Subcutaneous abdominal adipose tissue (tissue), 5 donors: ENCODE measurements around the gene EEFSEC.

Experiments
- H3K27ac ChIP-seq: one replicate; pipeline ENCODE4 v1.7.0; 2013; ENCODE audit warnings: low read depth, mild to moderate bottlenecking, inconsistent platforms, low read length, moderate library complexity
- H3K27me3 ChIP-seq, 5 donors: one replicate each; pipeline ENCODE4 v1.7.0; 2013; ENCODE audit warnings: low read length in 5 of 5, inconsistent platforms in 1 of 5; ENCODE audit not compliant: control insufficient read depth in 5 of 5, insufficient read depth in 4 of 5
- H3K36me3 ChIP-seq, 5 donors: one replicate each; pipeline ENCODE4 v1.7.0; 2013; ENCODE audit warnings: low read length in 5 of 5; ENCODE audit not compliant: control insufficient read depth in 5 of 5, insufficient read depth in 5 of 5
- H3K4me1 ChIP-seq, 5 donors: one replicate each; pipeline ENCODE4 v1.7.0; 2013; ENCODE audit warnings: low read length in 5 of 5, mild to moderate bottlenecking in 3 of 5, moderate library complexity in 1 of 5; ENCODE audit not compliant: control insufficient read depth in 5 of 5, insufficient read depth in 5 of 5
- H3K4me3 ChIP-seq, 5 donors: one replicate each; pipeline ENCODE4 v1.7.0; 2013; ENCODE audit warnings: low read length in 5 of 5, low read depth in 1 of 5
- H3K9ac ChIP-seq, 5 donors: one replicate each; pipeline ENCODE4 v1.7.0; 2013; ENCODE audit warnings: low read length in 5 of 5, mild to moderate bottlenecking in 4 of 5, moderate library complexity in 3 of 5
- H3K9me3 ChIP-seq, 5 donors: one replicate each; pipeline ENCODE4 v1.7.0; 2013; ENCODE audit warnings: low read length in 5 of 5; ENCODE audit not compliant: control insufficient read depth in 5 of 5
- donor health status: healthy.
- donor health status: healthy.
- donor health status: healthy.
- donor health status: healthy.
- donor health status: healthy.

The EEFSEC gene

DNA sequence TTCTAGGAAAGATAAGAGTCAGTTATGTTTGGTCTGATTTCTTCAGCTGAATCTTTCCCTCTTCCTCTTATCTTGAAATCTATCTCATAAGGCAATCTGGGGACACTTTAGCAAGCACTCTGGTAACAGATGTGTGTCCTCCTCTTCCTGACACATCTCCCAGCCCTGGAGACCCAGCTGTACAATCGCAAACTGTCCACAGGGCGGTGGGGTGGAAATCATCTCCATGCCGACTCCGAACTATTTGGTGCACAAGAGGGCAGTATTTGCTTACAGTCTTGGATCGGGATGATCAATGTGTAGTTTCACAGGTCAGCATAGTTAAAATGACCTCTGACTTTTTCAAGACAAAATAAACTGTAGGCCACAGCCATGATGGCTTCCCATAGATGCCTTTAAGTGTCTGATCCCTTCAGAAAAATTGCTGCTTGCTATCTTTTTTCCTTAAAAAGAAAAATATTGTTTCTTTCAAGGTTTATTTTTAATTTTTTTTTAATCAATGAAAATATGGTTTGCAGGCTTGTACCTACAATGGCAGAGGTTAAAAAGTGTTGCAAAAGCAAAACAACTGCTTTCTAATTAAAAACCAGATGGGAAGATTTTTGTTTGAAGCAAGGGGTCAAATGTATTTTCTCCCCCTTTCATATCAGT is 17.7 kb downstream of the EEFSEC start:
- no peak overlapping the region for H3K9ac ChIP-seq
- no peak overlapping the region for H3K27ac ChIP-seq
- H3K9me3 ChIP-seq, result no peaks in the 10 kb centered on the region
- peaks cover 0 to 3% (median 0%) of the 10 kb centered on the region in 5 donors for H3K36me3 ChIP-seq
- peaks cover 0 to 11% (median 8%) of the 10 kb centered on the region in 5 donors for H3K4me1 ChIP-seq
- H3K27me3 ChIP-seq, result no peaks in the 10 kb centered on the region
- no peak overlapping the region for H3K4me3 ChIP-seq

DNA sequence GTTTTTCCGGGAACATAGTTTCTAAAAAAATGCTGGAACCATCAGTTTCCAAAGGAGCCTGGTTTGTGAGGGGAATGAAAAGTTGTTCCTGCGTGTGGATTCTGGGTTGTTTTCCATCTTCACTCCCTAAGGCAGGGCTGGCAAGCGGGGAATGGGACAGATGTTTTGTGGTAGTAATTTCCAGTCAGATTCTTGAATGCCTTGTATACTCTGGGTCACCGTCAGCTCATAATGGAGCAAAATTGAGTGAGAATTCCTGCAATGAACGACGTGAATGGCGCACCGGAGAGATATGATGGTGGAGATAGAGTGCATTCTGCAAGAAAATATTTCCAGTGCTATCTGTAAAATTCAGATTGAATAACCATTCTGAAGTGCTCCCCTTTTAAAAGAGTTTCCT is 19.9 kb downstream of the EEFSEC start:
- Histone ChIP-seq H3K27ac (no peak overlapping the region), H3K27me3 (no peaks in the 10 kb centered on the region), H3K9me3 (no peaks in the 10 kb centered on the region), H3K4me1 (peaks cover 0 to 11% (median 8%) of the 10 kb centered on the region in 5 donors), H3K9ac (no peak overlapping the region), H3K36me3 (no peaks in the 10 kb centered on the region), H3K4me3 (no peak overlapping the region)

DNA sequence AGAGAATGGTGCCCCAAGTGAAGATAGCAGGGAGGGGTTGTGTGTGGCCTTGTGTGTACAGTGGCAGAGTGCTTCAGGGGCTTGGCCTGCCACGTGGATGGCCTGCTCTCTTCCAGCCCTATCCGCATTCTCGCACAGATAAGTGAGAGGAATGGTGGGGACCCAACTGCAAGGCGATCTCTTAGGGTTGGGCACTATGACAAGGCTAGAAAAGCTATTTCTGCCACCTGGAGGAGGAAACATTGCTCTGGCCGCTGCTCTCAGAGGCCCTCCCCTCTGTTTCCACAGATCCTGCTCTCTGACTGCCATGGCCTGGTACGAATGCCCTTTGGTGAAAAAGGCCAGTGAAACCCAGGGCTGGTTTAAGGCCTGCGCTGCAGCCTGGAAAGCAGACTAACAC is 20.6 kb downstream of the EEFSEC start:
- no peak overlapping the region for H3K4me3 ChIP-seq
- no peaks in the 10 kb centered on the region for H3K27me3 ChIP-seq
- peaks cover 0 to 11% (median 8%) of the 10 kb centered on the region in 5 donors for H3K4me1 ChIP-seq
- no peak overlapping the region for H3K9ac ChIP-seq
- no peaks in the 10 kb centered on the region for H3K9me3 ChIP-seq
- H3K27ac ChIP-seq, result no peak overlapping the region
- no peaks in the 10 kb centered on the region for H3K36me3 ChIP-seq

DNA sequence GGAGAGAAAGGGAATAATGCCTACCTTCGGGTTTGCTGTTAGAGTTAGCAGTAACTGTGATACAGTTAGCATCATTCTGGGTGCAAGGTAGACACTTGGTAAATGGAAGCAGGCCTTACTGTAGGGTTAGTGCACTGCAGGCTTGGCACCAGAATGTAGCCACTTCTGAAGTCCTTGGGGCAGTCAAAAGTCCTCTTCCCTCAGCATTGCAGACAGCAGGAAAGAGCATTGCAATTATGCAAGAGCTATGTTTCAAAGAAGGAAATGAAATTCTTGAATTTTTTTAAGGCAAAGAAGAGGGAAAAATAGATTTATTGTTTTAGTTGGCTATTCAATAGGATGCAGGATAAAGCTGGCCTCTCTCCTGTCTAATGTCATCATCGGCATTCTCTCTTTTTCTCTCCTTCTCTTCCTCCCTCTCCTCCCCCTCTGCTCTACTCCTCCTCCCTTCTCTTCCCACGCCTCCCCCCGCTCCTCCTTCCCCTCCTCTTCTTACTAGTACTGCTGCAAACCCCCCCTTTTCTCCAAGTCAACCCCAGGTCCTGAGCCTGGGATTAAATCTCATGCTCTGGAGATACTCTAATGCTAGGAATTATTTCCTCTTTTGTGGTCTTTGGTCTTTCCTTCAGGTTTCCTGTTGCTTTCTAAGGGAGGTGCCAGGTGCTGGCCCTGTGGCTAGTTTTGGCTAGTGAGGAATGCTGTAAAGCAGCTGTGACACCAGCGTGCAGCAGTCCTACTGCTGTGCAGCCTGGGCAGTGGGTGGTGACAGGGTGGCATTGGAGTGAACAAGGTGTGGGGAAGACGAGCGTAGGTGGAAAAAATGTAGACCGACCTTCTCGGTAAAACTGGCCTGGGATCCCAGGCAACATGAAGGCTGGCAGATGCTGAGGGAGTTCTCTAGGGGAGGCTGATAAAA is 21.7 kb downstream of the EEFSEC start:
- H3K4me1 ChIP-seq, result peaks cover 0 to 20% (median 15%) of the 10 kb centered on the region in 5 donors
- H3K27me3 ChIP-seq, result no peaks in the 10 kb centered on the region
- no peak overlapping the region for H3K4me3 ChIP-seq
- H3K36me3 ChIP-seq, result no peaks in the 10 kb centered on the region
- H3K9me3 ChIP-seq, result no peaks in the 10 kb centered on the region
- no peak overlapping the region for H3K27ac ChIP-seq
- no peak overlapping the region for H3K9ac ChIP-seq

DNA sequence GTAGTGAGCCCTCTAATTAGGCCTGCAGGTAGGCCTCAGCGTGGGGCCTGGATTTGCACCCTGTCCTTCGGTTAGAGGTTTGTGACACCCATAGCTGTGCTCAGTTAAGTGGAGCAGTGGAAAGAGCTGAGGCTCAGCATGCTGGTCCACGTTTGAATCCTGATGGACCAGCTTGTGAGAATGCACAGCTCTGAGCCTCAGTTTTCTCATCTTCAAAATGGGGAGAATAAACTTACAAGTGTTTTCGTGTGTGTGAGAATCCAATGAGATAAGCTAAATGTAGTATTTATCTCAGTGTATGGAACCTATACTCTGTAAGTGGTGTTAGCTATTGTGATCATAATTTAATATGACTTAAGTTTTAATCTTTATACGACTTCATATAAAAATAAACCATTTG is 22.5 kb downstream of the EEFSEC start:
- Histone ChIP-seq H3K27ac (no peak overlapping the region), H3K9me3 (no peaks in the 10 kb centered on the region), H3K27me3 (no peaks in the 10 kb centered on the region), H3K36me3 (no peaks in the 10 kb centered on the region), H3K4me3 (no peak overlapping the region), H3K4me1 (peaks cover 0 to 20% (median 15%) of the 10 kb centered on the region in 5 donors), H3K9ac (no peak overlapping the region)

DNA sequence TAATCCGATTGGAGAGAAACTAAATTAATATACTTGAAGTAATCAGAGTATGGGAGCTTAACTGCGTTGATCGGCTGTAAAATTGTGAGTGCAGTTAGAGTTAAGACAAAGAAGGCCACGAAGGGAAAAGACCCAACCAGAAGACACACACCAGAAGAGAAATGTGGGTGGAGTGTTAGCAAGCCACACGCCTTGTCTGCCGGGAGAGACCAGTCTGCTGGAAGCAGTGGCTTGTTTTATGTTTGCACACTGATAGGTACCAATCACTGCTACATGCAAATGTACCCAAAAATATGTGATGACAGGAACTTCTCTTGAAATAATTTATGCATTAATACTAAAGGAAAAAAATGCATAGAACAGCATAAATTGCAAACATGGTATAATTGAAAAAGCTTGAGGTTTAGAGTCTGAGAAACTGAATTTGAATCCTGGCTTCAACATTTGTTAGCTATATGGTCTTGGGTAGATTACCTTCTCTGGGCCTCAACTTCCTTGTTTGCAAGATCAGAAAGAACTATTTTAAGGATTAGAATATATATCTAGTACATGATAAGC is 23.1 kb downstream of the EEFSEC start:
- Histone ChIP-seq H3K9ac (no peak overlapping the region), H3K27ac (no peak overlapping the region), H3K36me3 (no peaks in the 10 kb centered on the region), H3K27me3 (no peaks in the 10 kb centered on the region), H3K9me3 (no peaks in the 10 kb centered on the region), H3K4me3 (no peak overlapping the region), H3K4me1 (peaks cover 0 to 20% (median 15%) of the 10 kb centered on the region in 5 donors)

DNA sequence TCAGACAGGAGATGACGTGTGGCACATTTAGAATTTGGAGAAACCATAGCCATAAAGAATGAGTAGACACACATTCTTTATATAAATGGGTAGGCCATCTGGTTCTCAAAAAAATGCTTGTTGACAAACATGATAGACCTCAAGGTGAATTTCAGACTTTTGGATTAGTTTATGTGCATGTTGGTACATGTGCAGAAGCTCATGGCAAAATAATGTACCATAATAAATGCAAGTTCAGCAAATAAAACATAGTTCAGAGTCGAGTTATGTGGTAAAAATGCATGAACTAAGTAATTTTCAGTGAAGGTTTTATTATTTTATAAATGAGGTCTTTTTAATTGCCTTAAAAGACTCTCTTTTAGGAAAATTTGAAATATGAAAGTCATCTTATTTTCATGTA is 24.6 kb downstream of the EEFSEC start:
- peak overlapping the region in 2 of 5 donors; percentile 11 to 26 for H3K4me3 ChIP-seq
- H3K9ac ChIP-seq, result peak overlapping the region in 3 of 5 donors; percentile 14 to 44 (median 43)
- H3K4me1 ChIP-seq, result peaks cover 0 to 20% (median 15%) of the 10 kb centered on the region in 5 donors
- H3K9me3 ChIP-seq, result no peaks in the 10 kb centered on the region
- H3K27me3 ChIP-seq, result no peaks in the 10 kb centered on the region
- H3K27ac ChIP-seq, result no peak overlapping the region
- H3K36me3 ChIP-seq, result no peaks in the 10 kb centered on the region

DNA sequence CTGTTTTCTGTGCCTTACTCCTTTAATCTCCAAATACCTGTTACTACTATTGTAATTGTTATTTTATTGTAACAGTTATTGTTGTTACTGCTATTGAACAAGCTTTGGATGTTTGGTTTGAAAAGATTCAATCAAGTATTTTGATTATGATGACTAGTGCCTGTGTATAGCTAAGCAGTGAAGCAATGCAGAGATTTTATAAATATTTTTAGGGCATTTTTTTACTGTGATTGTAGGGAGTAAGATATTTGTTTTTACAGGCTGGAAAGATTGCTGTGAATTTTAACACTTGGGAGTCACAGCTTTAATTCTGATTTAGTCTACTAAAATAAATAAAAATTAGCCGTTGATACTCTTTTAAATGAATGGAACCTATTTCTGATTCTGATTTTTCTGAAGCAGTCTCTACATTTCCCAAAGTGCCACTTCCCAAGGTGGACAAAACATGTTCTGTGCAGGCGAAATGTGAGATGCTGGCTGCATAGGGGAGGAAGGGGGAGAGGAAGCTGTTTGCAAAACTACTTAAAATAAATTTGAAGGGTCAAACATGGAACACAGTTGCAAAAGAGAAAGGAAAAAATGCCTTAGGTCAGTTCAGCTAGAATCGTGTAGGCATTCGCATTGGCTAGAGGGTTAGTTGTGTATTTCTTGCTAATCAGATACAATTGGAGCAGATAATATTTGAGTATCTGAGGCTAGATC is 25.7 kb downstream of the EEFSEC start:
- Histone ChIP-seq H3K9me3 (no peaks in the 10 kb centered on the region), H3K27ac (no peak overlapping the region), H3K9ac (peak overlapping the region in 4 of 5 donors; percentile 18 to 44 (median 38)), H3K36me3 (no peaks in the 10 kb centered on the region), H3K27me3 (no peaks in the 10 kb centered on the region), H3K4me3 (peak overlapping the region in 3 of 5 donors; percentile 25 to 40 (median 26)), H3K4me1 (peaks cover 0 to 20% (median 15%) of the 10 kb centered on the region in 5 donors)

DNA sequence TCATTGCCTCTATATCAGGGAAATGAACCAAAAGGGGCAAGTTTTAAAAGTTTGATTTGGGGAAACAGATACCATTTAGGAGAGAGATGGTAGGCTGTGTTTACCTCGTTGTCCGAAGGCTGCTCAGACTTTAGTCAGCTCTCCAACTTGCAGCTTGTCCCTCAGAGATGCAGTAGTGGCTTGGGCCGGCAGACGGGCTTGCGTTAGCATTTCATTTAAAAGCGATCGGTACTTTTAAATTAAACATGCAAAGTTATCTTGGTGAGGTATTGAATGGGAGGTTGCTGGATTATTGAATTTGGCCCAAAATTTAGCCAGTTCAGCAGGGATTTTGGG is 26.2 kb downstream of the EEFSEC start:
- peak overlapping the region in 3 of 5 donors; percentile 17 to 40 (median 25) for H3K4me3 ChIP-seq
- no peak overlapping the region for H3K27ac ChIP-seq
- no peaks in the 10 kb centered on the region for H3K36me3 ChIP-seq
- H3K27me3 ChIP-seq, result no peaks in the 10 kb centered on the region
- peak overlapping the region in 1 of 5 donors; percentile 34 for H3K9ac ChIP-seq
- peaks cover 0 to 18% (median 15%) of the 10 kb centered on the region in 5 donors for H3K4me1 ChIP-seq
- no peaks in the 10 kb centered on the region for H3K9me3 ChIP-seq
